ENCODE data around the gene TMEM123.
A peak's percentile ranks its signal among the peaks of the same experiment; 100 is the strongest.

The TMEM123 gene, protein sequence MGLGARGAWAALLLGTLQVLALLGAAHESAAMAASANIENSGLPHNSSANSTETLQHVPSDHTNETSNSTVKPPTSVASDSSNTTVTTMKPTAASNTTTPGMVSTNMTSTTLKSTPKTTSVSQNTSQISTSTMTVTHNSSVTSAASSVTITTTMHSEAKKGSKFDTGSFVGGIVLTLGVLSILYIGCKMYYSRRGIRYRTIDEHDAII

DNA sequence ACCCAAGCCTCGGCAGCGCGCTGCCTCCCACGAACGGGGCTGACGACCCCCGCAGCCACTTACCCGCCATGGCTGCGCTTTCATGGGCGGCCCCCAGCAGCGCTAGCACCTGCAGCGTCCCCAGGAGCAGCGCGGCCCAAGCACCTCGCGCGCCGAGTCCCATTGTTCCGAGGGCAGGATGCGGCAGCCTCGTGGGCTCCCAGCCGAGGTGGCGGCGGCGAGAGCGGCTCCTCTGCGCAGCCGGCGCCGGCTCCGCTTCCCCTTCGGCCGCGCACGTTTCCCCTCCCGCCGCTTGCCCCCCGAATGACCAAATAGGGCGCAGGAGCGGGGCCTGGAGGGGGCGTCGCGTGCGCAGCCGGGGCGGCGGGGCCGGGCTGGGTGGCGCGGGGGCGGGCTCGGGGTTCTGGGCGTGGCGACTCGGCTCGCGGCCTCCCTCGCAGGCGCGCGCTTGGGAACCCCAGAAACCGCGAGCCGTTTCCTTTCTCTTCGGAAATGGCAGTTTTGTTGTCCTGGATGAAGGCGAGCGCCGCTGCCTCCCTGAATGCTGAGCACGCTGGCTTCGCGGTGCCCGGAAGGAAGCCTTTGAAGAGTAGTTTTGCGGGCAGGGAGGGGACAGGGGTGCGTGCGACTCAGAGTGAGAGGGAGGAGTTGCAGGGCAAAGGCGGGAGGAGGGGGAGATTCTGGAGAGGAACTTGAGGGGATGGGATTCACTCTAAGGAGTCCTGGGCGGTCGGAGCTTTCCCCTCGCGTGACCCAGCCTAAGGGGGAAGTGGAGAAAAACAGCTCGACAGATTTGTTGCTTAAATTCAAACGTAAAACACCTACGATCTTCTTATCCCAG, at the start of gene TMEM123:
Gene TMEM123 (minus strand): TSS at position 305 of the 841 bp plus-strand sequence. CDS start 142 bp downstream, at position 163.
- ATAC-seq = peak; percentile 73
- peak; percentile 95 for DNase-seq

DNA sequence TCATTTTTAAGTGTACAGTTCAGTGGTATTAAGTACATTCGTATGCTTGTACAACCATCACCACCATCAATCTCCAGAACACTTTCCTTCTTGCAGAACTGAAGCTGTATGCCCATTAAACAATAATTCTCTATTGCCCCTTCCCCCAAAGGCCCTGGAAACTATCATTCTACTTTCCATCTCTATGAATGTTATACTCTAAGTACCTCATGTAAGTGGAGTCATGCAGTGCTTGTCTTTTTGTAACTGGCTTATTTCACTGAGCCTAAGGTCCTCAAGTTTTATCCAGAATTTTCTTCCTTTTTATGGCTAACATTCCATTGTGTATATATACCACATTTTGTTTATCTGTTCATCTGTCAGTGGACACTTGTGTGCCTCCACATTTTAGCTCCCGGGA, 48.3 kb upstream of the TMEM123 start:
- no peak for ATAC-seq

DNA sequence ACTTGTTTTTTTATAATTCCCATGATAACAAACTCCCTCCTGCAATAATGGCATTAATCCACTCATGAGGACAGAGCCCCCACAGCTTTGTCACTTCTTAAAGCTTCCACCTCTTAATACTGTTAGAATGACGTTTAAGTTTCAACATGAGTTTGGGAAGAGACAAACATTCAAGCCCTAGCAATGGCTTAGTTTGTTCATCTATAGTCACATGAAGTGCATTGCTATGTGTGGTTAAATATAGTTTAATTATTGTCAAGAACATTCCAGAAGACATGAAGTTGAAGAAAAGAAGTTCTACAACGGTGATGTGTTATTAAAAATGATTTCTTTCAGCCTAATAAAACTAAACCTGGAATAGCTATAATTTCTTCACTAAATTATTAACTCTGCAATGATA, 47.4 kb upstream of the TMEM123 start:
- DNase-seq (no peak), ATAC-seq (no peak)

More for the DNA sequence above, 48.3 kb upstream of the TMEM123 start:
- DNase-seq = no peak

DNA sequence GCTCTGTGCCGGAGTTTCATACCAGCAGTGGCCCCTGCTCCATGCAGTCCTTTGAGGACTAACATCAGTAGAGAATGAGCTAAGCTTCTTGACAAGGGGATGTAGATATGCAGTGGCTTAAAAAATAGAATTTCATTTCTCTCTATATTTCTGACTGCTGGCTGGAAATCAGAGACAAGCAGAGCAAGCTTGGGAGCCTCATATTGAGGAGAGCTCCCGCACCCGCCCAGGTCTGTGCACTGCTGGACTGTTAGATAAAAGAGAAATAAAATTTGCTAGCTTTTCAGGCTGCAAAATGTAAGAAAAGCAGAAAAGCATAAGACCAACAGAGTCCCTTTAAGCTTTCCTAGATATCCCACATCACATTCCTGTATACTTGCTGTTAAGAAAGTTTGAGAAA, 46.6 kb upstream of the TMEM123 start:
- ATAC-seq = no peak

DNA sequence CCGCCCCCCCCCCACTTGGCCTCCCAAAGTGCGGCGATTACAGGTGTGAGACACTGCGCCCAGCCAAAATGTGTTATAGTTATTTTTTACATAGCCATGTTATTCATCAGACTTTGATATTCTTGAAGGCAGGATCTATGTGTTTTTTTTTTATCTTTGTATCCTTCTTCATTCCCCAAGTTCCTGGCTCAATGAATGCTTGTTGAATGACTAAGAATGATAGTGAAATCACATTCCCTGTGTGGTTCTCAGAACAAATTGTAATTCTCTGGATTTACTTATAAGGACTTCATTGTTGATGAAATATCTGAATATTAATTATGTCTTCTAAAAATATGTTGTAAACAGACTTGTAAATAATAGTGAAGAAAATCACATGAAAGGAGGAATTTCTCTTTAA, 44.5 kb upstream of the TMEM123 start:
- DNase-seq = no peak
- ATAC-seq = no peak

More for the DNA sequence above, 46.6 kb upstream of the TMEM123 start:
- no peak for DNase-seq

DNA sequence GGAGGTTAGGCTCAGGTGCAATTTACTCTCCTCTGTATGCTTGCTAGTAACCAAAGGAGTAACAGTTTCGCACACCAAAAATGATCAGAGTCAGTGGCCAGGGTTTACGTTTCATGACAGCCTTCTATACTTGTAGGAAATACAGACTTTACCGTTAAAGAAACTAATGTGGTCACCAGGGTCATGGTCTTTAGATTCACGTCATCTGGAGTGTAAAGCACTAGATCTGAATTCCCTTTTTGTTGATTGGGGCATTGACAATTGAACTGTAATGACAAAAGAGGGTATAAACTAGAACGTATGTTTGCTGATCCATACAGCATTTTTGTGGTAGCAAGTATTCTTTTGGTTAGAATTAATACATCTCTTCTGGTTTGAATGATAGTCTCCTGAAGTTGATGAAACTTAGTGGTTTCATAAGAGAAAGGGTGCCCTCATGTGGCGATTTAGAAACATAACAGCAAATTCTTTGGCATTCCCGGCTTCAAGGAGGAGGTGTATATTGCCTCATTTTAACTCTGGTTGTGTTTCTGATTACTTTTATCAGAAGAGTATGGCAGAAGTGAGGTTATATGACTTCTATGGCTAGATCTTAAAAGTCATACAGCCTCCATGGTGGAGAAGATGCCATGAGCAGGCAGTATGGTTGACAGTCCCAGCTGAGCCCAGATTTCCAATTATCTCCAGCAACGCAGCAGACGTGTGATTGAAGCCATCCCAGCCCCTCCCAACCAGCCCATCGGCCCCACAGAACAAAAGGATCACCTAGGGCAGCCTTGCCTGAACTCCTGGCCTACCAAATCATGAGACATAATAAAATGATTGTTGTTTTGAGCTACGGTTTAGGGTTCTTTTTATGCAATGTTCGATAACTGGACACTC, 42.8 kb upstream of the TMEM123 start:
- peak; percentile 35 for ATAC-seq
- peak; percentile 34 for DNase-seq

DNA sequence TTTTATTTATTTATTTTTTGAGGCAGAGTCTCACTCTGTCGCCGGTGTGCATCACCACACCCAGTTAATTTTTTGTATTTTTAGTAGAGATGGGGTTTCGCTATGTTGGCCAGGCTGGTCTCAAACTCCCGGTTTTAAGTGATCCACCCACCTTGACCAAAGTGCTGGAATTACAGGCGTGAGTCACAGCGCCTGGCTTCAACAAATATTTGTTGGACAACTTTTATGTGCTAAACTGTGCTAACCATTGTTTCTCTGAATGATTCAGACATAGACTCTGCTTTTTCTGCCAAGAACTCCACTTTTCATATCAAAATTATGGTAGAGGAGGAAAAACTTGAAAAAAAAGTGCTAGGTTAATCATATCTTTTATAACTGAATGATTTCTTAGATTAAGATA, 41.7 kb upstream of the TMEM123 start:
- ATAC-seq (no peak), DNase-seq (no peak)

DNA sequence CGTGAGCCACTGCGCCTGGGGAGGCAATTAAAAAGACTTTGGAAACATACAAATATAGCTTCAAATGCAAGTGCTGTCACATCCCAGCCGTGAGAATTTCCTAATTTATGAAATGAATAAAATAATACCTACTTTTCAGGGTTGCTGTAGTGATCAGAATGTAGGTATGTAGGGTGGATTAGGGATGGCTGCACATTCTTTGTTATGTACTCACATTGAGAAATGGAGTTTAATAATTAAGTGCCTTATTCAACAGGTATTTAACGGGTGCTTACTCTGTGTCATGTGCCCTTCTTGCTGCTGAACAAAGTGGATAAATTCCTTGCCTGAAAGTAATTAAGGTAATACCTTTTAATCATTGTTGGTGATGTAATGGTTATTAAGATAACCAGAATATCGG, 41.0 kb upstream of the TMEM123 start:
- DNase-seq (no peak), ATAC-seq (no peak)

DNA sequence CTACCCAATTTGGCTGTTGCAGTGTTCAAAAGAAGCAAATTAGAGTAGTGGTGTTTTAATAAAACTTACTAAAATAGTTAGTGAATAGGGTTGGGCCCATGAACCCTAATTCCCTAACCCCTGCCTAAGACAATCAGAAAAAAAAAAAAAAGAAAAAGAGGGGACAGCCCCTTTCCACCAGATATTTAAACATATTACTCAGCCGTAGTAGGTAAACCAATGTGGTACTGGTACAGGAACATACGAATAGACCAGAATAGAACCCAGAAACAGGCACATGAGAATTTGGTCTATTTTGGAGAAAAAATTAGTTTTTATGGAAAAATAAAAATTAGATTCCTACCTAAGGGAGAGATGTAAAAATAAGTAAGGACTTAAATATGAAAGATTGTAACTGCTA, 39.4 kb upstream of the TMEM123 start:
- DNase-seq (no peak), ATAC-seq (peak; percentile 72)

DNA sequence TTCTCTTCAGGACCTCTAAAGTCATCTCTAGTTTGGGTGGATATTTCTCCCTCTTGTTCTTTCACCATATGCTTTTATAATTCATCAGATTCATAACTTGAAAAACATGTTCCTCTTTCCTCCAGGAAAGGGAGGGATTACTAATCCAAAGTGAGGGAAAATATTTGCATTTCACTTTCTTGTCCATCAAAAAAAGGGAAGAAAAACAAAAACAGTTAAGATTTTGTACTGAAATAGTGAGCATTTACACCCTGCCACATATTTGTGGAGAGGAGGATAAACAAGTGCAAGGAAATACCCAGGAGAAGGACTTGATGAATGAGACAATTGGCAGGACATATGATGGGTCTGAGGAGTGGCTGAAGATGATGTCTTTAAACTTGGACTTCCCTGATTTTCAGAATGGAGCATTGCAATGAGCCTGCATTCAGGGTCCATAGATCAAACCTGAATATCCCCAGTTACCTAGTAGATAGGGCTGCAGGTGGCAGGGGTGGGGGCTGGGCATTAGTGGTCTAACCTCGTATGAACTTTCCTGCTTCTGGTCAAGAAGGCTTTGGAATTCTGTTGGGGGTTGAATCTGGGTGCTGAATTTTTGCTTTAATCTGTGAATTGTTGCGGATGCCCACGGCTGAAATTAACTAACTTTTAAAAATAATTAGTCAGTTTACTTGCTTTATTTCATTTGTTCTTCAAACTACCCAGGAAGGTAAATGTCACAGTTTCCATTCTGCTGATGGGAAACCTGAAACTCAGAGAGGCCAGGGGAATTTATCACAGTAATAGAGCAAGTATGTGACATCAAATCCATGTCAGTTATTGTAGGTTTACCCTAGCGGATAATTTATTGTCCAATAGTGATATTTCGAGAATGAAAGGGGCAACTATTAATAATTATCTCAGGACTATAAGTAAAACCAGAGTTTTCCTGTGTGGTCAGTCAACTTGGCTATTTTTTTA, 36.9 kb upstream of the TMEM123 start:
- ATAC-seq = peak; percentile 49

DNA sequence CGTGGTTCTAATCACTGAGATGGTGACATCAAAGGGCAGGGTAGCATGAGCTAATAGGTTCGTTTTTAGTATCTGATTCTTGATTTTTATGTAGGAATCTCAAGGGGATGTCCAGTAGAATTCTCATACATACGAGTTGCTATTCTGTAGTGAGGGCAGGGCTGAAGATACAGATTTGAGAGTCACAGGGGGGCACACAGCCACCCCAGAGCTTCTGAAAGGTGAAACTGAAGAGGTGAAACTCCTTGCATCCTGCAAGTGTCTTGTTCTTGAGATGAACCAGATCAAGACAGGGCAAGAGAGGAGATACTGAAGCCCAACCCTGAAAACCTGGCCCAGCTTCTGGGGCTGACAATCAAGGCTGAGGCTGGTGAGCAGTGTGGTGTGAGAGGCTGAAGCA, 35.6 kb upstream of the TMEM123 start:
- no peak for DNase-seq
- peak; percentile 21 for ATAC-seq

More for the DNA sequence above, 36.9 kb upstream of the TMEM123 start:
- peak; percentile 35 for DNase-seq

DNA sequence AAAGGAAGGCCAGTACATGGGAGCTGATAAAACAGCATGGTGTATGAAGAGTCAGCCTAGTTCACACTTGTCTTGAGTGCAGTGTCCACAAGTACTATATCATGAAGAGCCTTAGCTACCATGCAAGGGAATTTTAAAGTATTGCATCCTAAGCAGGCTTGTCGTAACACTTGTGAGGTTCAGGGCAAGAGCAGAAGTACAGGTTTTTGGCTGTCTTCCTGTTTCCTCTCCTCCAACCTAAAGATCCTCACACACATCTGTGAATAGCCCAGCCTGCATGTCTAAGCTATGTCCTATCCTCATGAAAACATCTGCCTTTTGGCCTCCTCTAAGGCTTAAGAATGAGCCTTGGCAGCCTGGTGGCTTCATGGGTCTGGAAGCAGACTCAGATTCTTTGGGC, 34.6 kb upstream of the TMEM123 start:
- no peak for ATAC-seq
- DNase-seq = no peak

DNA sequence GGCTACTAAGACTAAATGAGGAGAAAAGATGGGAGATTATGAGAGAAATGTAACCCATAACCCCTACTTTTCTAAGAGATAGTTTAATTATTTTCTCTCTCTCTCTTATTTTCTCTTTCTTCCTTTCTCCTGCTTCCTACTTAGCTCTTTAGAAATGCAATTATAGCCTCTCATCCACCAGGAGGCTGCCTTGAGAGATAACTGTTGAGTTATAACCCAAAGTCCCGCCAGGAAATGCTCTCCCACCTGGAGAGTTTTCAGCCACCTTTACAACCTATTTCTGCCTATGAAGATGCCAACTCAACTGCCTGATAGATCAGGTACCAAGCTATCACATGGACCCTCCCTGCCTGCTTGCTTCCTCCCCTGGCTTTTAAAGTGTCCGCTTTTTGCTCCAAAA, 34.0 kb upstream of the TMEM123 start:
- DNase-seq (no peak), ATAC-seq (no peak)

DNA sequence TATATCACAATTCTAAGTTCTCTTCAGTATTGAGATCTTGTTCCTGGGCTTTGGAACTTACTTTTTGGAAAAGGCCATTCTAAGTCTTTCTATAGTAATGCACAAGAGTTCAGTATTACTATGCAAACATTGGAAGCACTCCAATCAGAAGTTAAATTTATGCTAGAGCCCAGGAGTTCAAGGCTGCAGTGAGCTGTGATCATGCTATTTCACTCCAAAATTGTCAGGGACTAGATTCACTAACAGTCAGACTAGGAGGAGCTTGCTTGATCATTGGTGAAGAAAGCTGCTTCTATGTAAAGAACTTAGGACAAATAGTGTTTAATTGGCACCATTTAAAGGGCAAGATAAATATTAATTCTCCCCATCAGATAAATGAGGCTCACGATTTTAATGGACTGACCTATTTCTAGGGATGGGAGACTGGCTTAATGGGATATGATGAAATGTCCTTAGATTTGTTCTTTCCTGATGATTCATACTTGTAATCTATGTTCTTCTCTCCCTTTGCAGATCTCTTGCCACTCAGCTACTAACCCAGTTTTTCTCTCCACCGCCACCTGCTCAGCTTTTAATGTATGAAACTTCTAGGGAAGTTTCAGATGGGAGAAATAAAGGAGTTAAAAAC, 32.6 kb upstream of the TMEM123 start:
- ATAC-seq = no peak
- DNase-seq = no peak

DNA sequence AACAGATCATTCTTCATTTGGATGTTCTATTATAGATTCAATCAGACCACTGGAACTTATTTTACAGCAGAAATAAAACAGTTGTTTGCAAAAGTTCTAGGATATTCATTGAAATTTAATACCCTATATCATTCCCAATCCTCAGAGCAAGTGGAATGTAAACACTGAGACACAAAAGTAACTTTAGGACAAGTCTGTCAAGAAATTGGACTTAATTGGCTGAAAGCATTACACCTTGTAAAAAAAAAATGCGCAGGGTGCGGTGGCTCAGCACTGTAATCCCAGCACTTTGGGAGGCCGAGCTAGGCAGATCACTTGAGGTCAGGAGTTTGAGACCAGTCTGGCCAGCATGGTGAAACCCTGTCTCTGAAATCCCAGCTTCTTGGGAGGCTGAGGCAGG, 29.9 kb upstream of the TMEM123 start:
- DNase-seq (no peak), ATAC-seq (no peak)

DNA sequence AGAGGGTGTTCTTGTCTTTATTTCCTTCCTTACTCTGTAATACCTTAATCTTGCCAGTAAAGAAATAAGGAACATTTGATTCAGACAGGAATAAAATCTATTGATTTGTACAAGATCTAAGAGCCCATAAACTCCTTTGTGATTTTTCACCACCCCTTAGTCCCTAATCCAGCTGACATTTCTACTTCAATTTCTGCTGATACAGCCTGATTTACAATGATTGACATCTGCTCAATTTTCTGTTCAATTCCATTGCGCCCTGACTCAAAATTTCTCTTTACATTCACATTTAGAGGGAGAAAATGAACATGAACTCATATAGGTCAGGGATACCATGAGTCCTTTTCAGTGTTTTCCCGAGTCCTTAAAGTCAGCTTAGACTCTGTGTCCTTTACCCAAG, 27.2 kb upstream of the TMEM123 start:
- ATAC-seq = no peak
- DNase-seq = no peak

DNA sequence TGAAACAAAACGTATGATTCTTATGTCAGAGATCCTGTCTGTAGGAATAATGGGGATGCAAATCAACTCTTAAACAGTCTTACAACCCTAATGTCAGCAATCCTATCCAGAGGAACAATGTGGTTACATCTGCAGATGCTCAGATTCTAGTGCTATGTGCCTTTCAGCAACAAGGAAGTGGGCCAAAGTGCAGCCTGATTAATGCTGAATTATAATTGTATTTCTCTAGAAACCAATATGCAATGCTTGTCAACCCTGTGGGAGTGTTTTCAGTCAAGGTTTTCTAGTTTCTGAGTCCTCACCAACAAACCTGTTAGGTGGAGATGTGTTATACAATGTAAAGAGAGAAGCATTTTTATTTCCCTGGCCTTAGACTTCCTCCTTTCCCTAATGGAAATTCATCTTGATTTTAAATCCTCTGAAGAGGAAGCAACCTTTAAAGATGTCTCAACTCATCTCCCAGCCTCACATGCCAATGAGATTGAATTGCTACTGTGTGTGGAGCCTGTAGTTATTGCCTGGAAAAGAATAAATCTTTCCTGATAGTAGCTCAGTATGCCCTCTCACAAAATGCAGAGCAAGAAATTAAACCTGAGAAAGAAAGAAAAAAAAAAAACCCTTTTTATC, 26.2 kb upstream of the TMEM123 start:
- no peak for ATAC-seq
- no peak for DNase-seq

DNA sequence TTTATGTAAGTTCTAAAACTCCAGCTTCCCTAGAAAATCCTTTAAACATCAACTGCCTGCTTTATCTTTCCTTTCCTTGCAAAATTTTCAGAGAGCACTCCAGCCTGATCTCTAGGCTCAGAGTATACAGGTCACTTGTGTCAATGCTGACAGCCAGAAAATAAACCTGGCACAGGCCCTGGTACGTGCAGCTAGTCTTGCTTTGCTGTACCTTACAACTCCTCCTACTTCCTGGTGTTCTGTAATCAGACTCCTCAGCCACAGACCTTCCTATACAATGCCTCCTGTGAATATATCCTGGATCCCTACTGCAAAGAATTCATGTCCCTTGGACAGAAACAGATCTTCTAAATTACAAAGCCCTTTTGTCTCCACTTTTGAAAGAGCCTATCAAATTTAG, 24.2 kb upstream of the TMEM123 start:
- ATAC-seq (peak; percentile 44), DNase-seq (peak; percentile 46)

DNA sequence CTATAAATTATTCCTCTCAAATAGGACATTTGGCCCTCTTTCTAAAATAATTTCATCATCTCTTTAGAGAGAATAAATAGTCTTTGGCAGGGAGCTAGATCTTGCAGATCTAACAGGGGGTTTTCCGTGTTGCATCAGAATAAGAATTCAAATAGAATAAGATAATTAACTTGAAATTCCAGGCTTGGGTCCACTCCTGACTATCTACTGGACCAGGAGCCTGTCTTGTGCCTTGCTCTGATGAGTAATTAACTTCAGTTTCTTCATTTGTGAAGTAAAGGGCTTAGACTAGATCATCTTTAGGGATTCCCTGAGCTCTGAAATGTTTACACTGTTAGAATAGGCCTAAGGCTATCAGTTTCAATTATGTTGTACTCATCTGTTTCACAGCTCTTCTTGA, 23.5 kb upstream of the TMEM123 start:
- ATAC-seq (no peak), DNase-seq (no peak)

DNA sequence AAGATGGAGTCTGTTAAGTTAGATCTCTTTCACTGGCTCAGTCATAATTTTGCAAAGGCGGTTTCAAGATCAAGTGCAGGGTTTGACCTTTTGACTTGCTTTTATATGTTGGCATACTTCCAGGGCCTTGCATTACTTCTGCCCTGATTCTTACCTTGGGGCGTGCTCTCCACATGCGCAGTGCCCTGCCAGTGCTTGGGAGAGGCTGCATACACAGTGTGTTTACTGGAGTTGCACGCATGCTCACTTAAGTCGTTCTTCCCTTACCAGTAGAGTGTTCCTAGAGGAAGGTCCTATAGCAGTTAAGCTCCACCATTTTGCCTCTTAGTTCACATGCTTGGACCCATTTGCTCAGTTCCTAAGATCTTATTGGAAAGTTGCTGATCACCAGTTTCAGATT, 21.0 kb upstream of the TMEM123 start:
- DNase-seq = no peak

DNA sequence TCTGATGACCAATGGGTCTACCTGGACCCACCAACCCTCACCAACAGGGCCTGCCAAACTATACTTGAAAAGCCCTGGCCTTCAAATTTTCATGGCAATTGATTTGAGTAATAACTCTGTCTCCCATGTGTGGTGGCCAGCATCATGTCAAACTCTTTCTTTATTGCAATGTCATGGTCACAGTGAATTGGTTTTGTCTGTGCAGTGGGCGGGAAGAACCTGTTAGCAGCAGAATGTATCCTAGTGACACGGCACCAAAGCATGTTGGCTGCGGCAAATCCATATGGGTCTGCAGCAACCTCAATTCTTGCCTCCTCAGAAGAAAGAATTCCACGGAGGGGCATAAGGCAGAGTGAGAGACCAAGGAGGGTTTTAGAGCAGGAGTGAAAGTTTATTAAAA, 19.6 kb upstream of the TMEM123 start:
- DNase-seq = no peak
- no peak for ATAC-seq

More for the DNA sequence above, 21.0 kb upstream of the TMEM123 start:
- no peak for ATAC-seq

All from stimulated activated naive CD8-positive, alpha-beta T cell treated with anti-CD3 and anti-CD28 coated beads, Interleukin-15, Interleukin-2, amounts not matched to agents 100 U/mL and 50 U/mL, for 24 hours (primary cell).